NOMO-1 treated with DMSO at 0.1 percent for 48 hours (cell line): ENCODE results near the gene LGALS1.

Source experiments
- DNase-seq: peaks from one replicate; lab custom pipeline; 2025; ENCODE audit not compliant: unreplicated experiment; lab: John Stamatoyannopoulos, UW

The LGALS1 gene

DNA sequence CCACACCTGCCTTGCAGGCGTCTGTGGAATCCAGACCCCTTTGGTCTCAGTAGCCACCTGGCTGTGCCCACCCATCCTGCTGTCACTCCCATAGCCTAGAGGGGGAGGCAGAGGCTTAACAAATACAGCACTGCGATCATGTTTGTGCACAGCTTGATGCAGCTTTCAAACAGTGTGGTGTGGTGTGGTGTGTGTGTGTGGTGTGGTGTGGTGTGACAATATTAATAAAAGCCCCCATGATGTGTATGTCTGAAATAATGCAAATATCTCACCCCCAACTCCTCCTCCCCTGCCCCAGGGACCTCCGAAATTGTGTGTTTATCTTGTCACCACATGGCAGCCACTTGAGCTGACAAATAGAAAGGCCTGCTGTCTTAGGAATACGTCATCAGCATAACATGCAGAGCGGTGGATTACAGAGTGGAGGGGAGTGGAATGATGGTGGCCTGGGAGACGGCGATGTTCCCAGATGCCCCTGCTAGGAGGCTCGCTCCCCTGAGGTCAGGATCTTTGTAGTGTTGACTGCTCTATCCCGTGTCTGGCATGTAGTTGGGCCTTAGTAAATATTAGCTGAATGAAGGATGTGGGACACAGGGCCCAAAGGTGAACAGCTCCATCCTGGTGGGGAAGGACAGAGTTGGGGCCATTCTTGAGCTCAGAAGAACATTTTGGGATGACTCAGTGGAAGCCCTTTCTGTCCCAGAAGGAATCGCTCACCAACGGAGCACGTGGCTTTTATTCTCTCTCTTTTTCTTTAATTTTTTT, 14.1 kb upstream of the LGALS1 start:
- DNase-seq = no peak

DNA sequence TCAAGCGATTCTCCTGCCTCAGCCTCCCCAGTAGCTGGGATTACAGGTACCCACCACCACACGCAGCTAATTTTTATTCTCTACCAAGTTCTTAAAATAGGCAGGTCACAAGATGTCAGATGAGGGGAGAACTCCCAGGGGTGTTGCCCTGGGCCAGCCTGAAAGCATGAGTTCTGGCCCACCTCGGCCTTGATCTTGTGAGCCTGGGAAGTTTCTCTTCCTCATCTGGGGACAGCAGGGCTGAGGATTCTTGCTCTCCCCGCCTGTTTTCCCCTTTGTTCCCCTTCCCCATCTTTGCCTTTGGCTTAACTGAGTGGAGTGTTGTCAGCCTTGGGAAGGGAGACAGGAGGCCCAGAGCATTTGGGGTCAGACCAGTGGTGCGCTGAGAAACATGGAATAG, 13.4 kb upstream of the LGALS1 start:
- DNase-seq = no peak

DNA sequence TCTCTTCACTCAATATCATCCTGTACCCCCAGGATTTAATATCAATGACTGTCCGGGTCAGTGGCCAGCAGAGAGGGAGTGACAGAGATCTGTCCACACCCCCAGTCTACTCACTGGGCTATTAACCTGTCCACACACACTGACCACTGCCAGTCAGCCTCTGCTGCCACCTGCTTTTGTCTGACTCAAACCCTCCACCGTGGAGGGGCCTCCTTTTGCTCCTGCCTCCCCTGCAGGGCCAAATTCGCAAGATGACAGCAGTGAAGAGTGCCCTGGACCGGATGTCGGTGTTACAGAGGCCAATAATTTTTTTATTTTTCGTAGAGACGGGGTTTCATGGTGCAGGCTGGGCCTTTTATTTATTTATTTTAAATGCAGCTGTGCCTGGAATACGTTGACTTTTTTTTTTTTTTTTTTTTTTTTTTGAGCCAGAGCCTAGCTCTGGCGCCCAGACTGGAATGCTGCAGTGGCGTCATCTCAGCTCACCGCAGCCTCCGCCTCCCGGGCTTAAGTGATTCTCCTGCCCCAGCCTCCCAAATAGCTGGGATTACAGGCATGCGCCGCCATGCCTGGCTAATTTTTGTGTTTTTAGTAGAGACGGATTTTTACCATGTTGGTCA, 11.8 kb upstream of the LGALS1 start:
- no peak for DNase-seq

DNA sequence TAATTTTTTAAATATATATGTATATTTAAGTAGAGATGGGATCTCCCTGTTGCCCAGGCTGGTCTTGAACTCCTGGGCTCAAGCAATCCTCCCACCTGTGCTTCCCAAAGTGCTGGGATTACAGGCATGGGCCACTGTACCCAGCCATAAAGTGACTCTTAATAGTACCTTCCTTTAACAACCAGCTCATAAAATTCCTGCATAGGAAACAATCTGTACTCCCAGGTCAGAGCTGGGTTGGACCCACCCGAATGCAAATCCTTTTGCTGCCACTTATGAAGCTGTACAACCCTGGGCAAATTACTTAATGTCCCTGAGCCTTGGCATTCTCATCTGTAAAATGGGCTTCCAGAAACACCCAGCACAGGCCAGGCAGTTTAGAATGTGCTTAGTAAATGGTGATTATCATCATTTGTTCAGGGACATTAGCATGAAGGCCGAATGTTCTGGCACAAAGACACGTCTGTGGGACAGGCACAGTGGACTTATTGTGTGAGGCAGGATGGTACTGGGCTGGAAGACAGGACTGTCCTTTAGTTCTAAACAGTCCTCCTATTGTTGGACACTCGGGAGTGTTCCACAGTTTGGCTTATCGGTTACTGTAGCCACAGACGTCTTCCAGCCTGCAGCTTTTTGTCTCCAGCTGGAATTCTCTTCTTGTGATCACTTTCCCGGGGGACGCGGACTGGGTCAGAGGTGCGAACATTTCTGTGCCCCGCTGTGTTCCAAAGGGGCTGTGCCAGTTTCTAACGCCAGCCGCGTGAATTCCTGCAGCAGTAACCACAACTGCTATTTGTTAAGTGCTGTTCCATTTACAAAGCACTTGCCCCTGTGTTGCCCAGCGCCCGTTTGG, 11.0 kb upstream of the LGALS1 start:
- no peak for DNase-seq

DNA sequence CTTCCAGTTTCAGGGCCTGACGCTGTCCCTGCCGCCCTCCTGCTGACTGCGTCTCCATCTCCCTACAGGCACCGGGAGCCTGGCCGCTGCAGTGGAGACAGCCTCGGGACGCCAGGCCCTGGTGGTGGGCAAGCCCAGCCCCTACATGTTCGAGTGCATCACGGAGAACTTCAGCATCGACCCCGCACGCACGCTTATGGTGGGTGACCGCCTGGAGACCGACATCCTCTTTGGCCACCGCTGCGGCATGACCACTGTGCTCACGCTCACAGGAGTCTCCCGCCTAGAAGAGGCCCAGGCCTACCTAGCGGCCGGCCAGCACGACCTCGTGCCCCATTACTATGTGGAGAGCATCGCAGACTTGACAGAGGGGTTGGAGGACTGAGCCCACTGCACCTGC, 9.9 kb upstream of the LGALS1 start:
- no peak for DNase-seq

DNA sequence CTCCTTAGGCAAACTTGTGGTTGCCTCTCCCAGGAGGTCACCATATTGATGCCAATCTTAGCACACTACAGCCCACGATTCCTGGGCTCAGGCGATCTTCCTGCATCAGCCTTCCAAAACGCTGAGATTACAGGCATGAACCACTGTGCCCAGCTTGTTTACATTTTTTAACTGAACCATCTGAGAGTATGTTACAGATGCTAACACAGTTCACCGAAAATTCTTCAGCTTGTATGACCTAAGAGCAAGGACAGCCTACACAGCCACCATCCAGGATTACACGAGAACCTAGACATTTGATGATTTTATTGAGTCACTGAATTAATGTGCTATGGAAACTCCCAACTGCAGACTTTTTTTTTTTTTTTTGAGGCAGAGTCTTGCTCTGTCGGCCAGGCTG, 5.8 kb upstream of the LGALS1 start:
- DNase-seq = no peak

DNA sequence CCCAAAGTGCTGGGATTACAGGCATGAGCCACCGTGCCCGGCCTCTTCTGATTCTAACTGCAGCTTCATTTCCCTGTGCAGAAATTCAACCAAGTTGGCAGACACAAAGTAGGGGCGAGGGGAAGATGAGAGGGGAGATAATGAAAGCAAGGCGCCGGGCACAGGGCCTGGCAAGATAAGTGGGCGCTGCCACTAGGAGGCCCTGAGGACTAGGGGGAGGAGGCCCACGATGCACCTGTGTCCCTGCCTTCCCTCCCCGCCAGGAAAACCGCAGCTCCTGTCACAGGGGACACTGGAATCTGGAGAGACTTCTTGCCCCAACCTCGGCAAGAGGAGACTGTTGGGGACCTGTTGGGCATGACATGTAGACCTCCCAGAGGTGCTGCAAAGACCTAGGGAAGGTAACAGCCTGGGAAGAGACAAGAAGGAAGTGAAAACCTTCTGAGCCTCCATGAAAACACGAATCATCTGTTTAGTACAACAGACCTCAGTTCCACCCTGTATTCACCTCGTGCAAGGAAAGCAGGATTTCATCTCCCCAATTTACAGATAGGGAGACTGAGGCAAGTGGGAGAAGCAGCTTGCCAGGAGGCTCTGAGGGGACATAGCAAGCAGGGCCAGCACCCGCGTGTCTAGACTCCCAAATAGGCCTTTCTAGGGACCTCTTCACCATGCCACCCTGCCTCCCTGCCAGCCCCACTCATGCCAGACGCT, 3.1 kb upstream of the LGALS1 start:
- no peak for DNase-seq

DNA sequence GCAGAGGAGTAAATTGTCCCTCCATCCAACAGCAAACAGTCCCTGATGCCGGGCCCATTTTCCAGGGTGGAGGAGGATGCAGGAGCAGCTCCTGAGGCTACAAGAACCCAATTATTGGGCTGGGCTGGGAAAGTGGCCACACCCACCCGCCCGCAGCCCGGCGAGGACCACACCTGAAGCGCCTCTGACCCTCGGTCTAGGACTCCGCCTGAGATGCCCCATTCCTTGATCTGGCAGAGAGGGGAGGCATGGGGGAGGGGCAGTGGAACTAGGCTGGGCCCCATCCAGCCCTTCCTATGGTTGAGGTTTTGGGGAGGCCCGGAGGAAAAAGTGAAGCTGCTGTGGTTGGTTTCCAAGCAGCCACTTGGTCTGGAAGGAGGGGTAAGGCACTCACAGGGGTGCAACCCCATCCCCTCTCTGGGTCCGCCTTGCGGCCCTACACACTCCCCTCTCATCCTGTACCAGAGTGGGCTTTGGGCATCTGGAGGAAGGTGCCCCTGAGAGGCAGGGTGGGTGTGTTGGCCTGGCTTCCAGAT, 2.4 kb upstream of the LGALS1 start:
- no peak for DNase-seq

DNA sequence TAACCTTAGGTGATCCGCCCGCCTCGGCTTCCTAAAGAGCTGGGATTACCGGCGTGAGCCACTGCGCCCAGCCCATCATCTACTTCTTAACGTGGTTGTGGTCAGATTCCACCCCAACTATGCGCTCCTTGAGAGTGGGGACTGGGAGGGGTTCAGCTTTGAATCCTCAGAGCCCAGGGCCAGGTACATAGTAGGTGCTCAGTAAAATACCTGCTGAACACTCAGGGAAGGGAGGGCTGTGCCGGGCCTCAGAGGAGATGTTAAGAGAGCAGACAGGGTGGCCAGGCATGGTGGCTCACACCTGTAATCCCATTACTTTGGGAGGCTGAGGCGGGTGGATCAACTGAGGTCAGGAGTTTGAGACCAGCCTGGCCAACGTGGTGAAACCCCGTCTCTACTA, 1.2 kb upstream of the LGALS1 start:
- DNase-seq = no peak

DNA sequence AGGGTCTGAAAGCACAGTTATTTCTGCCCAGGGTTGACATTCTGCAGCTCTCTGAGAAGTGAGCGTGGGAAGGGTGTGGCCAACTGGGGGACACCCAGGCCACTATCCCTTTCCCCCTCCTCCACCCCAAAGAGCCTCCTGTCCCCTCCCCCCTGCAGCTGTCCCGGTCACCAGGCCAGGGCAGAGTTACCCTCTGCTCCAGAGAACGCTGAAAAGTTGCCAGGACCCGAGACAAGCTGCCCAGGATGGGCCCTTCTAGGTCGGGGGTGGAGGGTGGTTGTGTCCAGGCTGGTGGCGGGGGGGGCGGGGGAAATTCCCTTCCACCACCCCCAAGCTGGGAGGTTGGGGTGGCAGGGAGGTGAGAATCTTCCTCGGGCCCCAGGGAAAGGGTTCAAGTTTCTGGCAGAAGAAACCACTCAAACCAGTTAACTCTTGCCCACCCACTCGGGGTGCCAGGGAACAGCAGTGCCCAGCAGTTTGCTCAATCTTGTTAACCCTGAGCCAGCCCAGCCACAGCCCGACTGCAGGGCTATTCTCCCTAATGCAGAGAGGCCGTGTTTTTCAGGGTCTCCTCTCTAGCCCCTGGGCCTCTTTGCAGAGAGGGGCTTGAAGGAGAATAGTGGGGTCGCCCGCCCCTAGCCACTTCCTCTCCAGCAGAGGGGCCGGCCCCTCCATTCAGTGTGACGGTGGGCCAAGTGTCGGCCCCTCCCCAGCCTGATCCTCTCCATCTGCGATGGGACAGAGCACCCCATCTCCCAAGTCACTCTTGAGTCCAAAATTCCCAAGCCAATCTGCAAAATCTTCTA, 697 bp downstream of the LGALS1 start:
- no peak for DNase-seq

DNA sequence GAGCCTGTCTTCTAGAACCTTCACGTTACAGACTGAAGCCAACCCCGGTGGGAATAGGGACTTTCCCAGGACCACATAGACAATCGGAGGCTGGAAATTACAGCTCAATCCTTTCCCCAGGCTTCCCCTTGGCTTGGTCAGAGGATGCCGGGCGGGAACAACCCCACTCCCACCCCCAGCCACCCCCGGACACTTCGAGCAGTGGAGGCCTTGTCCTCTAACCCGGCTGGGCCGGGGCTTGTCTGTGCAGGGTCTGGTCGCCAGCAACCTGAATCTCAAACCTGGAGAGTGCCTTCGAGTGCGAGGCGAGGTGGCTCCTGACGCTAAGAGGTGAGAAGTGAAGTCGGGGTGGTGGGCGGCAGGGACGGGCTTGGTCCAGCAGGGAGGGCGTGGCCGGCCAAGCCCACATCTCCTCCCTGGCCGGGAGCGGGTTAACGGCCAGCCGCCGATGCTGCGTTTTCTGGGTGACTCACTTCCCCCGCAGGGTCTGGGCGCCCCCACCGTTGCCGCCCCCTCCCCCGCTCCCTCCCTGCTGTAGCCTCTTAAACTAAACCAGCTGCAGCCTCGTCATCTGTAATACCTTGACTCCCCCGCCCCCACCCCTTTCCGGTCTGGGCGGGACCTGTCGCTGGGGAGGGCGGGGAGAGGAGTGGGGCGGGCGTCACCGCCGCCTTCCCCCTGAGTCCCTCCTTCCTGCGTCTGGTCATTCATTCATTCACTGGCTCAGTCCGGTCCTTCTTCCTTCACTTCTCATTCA, 1.5 kb downstream of the LGALS1 start:
- peak; percentile 92 for DNase-seq

DNA sequence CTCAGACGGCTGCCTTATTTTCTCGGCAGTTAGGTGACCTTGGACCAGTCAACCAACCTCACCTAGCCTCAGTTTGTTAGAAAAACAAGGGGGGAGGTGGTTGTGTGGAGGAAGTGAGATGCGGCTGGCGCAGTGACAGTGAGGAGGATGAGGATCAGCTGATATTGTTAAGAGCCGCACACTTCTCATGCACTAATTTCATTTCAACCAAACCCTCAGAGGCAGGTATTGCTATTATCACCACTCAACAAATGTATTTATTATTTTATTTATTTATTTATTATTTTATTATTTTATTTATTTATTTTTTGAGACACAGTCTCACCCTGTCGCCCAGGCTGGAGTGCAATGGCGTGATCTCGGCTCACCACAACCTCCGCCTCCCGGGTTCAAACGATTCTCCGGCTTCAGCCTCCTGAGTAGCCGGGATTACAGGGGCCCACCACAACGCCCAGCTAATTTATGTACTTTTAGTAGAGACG, 2.1 kb downstream of the LGALS1 start:
- DNase-seq = no peak

DNA sequence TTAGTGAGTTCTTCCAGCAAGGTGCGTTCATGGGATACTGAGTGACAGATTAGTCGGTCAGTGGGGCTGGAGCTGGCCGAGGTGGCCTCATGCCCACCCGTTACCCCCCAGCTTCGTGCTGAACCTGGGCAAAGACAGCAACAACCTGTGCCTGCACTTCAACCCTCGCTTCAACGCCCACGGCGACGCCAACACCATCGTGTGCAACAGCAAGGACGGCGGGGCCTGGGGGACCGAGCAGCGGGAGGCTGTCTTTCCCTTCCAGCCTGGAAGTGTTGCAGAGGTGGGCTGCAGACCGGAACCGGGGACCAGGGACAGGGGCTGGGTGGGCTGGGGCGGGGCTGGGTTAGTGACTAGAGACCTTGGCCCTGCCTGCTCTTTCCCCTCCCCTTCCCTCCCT, 2.9 kb downstream of the LGALS1 start:
- DNase-seq = no peak

DNA sequence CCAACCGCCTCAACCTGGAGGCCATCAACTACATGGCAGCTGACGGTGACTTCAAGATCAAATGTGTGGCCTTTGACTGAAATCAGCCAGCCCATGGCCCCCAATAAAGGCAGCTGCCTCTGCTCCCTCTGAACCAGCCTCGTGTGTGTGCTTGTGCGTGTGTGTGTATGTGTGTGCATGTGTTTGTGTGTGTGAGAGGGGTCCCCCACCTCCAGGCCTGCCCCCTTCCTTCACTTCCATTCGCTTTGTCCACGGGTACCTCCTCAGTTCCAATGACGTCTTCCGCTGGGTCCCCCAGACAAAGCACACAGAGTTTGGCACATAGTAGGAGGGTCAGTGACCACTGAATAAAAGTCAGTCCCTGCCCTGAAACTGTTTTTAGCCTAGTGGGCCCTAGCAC, 4.2 kb downstream of the LGALS1 start:
- no peak for DNase-seq

DNA sequence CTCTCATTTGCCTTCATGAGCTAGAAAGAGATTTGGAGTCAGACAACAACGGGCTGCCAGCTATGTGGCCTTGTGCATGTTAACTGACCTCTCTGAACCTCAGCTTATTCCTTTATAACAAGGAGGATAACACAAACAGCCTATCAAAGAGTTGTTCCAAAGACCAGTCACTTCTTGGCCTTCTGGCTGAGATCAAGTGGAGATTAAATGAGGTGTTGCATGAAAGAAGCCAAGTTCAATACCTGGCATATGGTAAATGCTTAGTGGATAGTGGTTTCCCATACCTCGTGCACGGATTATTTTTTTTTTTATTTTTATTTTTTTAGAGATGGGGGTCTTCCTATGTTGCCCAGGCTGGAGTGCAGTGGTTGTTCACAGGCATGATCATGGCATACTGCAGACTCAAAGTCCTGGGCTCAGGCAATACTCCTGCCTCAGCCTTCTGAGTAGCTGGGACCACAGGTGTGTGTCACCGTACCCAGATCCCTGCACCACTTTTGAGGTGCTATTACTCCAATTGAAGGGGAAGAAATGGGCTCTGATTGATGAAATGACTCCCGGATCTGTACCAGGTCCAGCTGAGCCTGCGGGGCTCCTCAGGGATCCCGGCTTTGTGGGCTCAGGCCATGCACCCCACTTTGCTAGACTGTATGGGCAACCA, 4.9 kb downstream of the LGALS1 start:
- DNase-seq = no peak

DNA sequence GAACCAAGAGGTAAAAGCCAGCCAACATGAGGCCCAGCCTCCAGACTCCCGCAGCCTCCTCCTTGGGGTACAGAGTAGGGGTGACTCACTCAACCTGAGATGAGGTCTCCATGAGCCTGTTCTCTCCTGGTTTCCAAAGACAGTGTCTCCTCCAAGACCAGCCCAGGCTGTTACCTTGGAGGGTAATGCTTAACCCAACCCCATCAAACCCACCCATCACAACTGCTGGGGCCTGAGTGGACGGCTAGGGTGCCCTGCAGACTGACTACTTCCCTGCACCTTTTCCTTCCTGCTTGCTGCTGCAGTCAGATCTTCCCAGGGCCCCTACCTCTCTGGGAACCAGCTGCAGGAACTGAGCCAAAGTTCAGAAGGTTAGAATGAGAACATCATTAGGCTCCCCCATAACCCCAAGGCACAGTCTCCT, 5.6 kb downstream of the LGALS1 start:
- DNase-seq = no peak

DNA sequence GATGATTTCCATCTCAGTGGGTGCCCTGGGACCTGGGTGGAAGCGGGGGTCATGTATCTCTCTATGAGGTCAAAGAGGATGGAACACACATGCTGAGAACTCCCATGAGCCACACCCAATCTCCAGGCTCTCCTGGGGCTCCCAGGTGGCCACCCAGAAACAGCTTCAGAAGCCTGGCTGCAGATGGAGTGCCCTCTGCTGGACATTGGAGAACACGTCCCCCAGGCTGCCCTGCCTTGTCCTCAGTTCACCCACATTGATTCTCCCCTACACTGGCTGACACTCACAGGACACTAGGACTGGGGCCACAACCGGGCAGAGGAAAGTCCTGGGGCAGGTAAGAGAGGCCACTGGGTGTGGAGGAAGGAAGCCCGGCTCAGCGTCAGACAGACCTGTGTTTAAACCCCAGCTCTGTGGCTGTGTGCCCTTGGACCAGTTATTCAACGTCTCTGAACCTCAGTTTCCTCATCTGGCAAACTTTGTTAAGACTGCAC, 6.2 kb downstream of the LGALS1 start:
- DNase-seq = peak; percentile 68

DNA sequence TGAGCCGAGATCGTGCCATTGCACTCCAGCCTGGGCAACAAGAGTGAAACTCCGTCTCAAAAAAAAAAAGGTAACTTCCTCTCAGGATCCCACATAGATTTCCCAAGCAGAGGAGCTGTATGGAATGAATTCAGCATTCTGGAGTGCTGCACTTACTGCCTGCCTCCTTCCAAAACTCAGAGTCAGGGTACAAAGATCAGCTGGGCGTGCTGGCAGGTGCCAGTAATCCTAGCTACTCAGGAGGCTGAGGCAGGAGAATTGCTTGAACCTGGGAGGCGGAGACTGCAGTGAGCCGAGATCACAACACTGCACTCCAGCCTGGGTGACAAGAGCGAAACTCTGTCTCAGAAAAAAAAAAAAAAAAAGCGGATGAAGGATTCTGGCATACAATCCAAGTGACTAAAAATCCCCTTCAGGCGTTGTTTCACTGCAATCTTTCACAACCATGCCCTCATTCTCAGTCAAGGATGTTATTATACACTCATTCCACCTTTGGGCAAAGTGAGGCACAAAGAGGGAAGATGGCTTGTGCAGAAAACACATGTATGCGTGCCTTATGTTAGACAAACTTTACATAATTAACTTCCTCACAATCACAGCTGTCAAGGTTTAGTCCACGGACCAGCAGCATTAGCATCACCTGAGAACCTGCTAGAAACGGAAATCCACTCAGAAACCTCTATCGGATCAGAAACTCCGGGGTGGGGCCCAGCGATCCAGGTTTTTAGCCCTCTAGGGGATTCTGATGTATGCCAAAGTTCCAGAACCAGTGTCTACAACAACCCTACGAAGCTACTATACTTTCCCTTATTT, 9.6 kb downstream of the LGALS1 start:
- DNase-seq = no peak
